OCI-LY1 (cell line): ENCODE data around the gene ZNF451.
A peak's percentile ranks its signal among the peaks of the same experiment; 100 is the strongest.

Source experiments
- EZH2 ChIP-seq: fragments of 200-600 bp; sonication (generic), shearing (Covaris generic); IDR thresholded peaks from 2 replicates; pipeline ENCODE4 v1.8.0; 2017; ENCODE audit warnings: borderline replicate concordance, mixed run types, mild to moderate bottlenecking, antibody characterized with exemption, low read length, moderate library complexity, mixed read lengths
- TF ChIP-seq, protein P1 (sequence below): fragments of 200-600 bp; sonication (generic), shearing (Covaris generic); IDR thresholded peaks from 2 replicates; pipeline ENCODE4 v1.5.1; 2017; ENCODE audit warnings: mild to moderate bottlenecking, antibody characterized with exemption, low read length, moderate library complexity, mixed read lengths

DNA sequence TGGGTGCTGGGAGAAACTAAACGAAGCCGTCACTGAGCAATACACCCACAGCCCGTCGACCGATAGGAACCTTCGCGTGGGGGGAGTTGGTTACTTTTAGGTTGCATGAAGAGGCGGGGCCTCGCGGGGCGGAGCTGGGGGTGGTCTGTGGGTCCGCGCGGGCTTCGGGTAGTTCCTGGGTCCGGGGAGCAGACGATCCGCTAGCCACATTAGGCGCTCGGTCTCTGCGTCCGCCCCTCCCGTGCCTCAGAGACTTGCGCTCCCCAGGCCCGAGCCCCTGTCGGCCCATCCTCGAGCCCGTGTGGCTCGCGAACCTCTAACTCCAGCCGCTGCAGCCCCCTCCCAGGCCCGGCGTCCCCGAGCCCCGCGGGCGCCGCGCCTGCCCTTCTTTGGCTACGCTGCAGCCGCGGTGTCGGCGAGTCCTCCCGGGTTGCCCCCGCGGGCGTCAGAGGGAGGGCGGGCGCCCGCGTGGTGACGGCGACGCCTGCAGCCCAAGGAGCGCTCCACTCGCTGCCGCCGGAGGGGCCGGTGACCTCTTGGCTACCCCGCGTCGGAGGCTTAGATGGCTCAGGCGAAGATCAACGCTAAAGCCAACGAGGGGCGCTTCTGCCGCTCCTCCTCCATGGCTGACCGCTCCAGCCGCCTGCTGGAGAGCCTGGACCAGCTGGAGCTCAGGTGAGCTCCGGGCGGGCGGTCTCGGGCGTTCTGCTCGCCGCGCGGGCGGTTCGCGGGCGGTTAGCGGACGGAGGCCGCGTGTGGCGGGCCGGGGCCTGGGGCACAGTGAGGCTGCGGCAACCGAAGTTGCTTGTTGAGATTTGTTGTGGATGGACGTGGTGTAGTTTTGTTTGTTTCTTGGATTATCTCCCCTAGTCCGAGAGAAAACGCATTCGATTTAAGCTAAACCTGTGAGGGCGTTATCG, 82.4 kb downstream of the ZNF451 start, which contains the start of gene BAG2:
- TF ChIP-seq, protein P1, sequence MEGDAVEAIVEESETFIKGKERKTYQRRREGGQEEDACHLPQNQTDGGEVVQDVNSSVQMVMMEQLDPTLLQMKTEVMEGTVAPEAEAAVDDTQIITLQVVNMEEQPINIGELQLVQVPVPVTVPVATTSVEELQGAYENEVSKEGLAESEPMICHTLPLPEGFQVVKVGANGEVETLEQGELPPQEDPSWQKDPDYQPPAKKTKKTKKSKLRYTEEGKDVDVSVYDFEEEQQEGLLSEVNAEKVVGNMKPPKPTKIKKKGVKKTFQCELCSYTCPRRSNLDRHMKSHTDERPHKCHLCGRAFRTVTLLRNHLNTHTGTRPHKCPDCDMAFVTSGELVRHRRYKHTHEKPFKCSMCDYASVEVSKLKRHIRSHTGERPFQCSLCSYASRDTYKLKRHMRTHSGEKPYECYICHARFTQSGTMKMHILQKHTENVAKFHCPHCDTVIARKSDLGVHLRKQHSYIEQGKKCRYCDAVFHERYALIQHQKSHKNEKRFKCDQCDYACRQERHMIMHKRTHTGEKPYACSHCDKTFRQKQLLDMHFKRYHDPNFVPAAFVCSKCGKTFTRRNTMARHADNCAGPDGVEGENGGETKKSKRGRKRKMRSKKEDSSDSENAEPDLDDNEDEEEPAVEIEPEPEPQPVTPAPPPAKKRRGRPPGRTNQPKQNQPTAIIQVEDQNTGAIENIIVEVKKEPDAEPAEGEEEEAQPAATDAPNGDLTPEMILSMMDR = 0 out of 2 replicates have a peak, but pooled peaks have one; percentile 4
- no peak for TF ChIP-seq EZH2
